Panc1 (cell line): Measurements from ENCODE around the gene COL4A1. TPM values are rescaled to one million over a fixed set of nuclear protein-coding genes. Genes with fewer than 3 reads are reported as not detected.

Experiments
- ATAC-seq: fragments of 200-7000 bp; cut with Tn5 transposase; 2 replicates; pipeline ENCODE4 v1.9.1; 2020; ENCODE audit warnings: mild to moderate bottlenecking, moderate library complexity
- BruUV-seq: library from RNA; stranded (reverse); fragments of 400-500 nt; replicated peaks from 2 replicates; lab custom pipeline; 2021; lab: Mats Ljungman, UMichigan
- CTCF ChIA-PET: fragments of 300-600 bp; sonication (Branson Sonifier 250); formaldehyde crosslinking; loops from one replicate; lab custom pipeline; 2022; ENCODE audit warnings: antibody characterized with exemption; lab: Charles Lee
- POLR2A ChIA-PET: fragments of 300-600 bp; sonication (Branson Sonifier 250); formaldehyde crosslinking; loops from one replicate; lab custom pipeline; 2022; ENCODE audit warnings: antibody characterized with exemption; lab: Charles Lee
- DNase-seq: peaks from one replicate; pipeline ENCODE4 v3.0.0-alpha.2; 2010; ENCODE audit warnings: low read depth, low spot score
- H3K27ac ChIP-seq: 2 replicates; pipeline ENCODE4 v1.5.1; 2011; ENCODE audit warnings: mild to moderate bottlenecking, low read length, inconsistent platforms
- H3K27me3 ChIP-seq: fragments of 200-500 bp; sonication (Bioruptor generic); 2 replicates; pipeline ENCODE4 v1.6.0; 2014; ENCODE audit warnings: low read length, inconsistent platforms; ENCODE audit not compliant: control insufficient read depth, insufficient read depth
- H3K36me3 ChIP-seq: fragments of 200-500 bp; sonication (Bioruptor generic); 2 replicates; pipeline ENCODE4 v1.5.1; 2014; ENCODE audit warnings: inconsistent platforms, mild to moderate bottlenecking, low read length, moderate library complexity; ENCODE audit not compliant: control insufficient read depth, insufficient read depth
- H3K4me1 ChIP-seq: 2 replicates; pipeline ENCODE4 v1.5.1; 2011; ENCODE audit warnings: inconsistent platforms, mild to moderate bottlenecking, low read length, moderate library complexity; ENCODE audit not compliant: control insufficient read depth, insufficient read depth
- H3K4me3 ChIP-seq, 2 experiments: 2 replicates each; pipeline ENCODE4 v1.5.1; 2011 to 2012; ENCODE audit warnings: low read depth in 2 of 2, low read length in 2 of 2, mild to moderate bottlenecking in 2 of 2, inconsistent platforms in 1 of 2, moderate library complexity in 1 of 2
- H3K9me3 ChIP-seq: fragments of 200-500 bp; sonication (Bioruptor generic); 2 replicates; pipeline ENCODE4 v1.5.1; 2014; ENCODE audit warnings: low read depth, mild to moderate bottlenecking, inconsistent platforms, low read length, moderate library complexity; ENCODE audit not compliant: control insufficient read depth, insufficient read depth
- POLR2AphosphoS5 ChIP-seq: IDR thresholded peaks from 2 replicates; pipeline ENCODE4 v1.6.1; 2012; ENCODE audit warnings: mild to moderate bottlenecking, low read depth, low read length, moderate library complexity
- SIN3A ChIP-seq: IDR thresholded peaks from 2 replicates; pipeline ENCODE4 v1.6.1; 2012; ENCODE audit warnings: low read depth, mild to moderate bottlenecking, low read length, moderate library complexity, borderline replicate concordance; ENCODE audit not compliant: insufficient read depth
- TCF7L2 ChIP-seq: IDR thresholded peaks from 2 replicates; pipeline ENCODE4 v1.6.1; 2011; ENCODE audit warnings: mild to moderate bottlenecking, low read depth, low read length, inconsistent platforms
- in situ Hi-C: cut with HindIII; loops from 2 replicates; pipeline ENCODE4 v1.10.0; 2016; ENCODE audit warnings: low sequenced_read_pairs, low pct_unique_long_range_greater_than_20kb
- intact Hi-C: fragments of 100-400 bp; cut with micrococcal nuclease; formaldehyde crosslinking; loops from one replicate; pipeline ENCODE4 v1.10.0; 2022; ENCODE audit not compliant: unreplicated experiment
- total RNA-seq: library from RNA; stranded (reverse); gene quantifications from one replicate; pipeline ENCODE4 v1.2.1, GENCODE V29; 2021; ENCODE audit not compliant: unreplicated experiment
- TF ChIP-seq, protein P1 (sequence below), 2 experiments: IDR thresholded peaks; 2 replicates each; pipeline ENCODE4 v1.6.1; 2011 to 2012; ENCODE audit warnings: low read depth in 2 of 2, control low read depth in 1 of 2, low read length in 1 of 2, mild to moderate bottlenecking in 1 of 2, moderate library complexity in 1 of 2; ENCODE audit not compliant: insufficient read depth in 1 of 2
- TF ChIP-seq, protein P2 (sequence below): fragments of 450-650 bp; IDR thresholded peaks from 2 replicates; pipeline ENCODE4 v1.5.1; 2017; ENCODE audit warnings: mild to moderate bottlenecking

COL4A1 gene
- total RNA-seq, 1 experiment from 2014 or later: 1.1 TPM

DNA sequence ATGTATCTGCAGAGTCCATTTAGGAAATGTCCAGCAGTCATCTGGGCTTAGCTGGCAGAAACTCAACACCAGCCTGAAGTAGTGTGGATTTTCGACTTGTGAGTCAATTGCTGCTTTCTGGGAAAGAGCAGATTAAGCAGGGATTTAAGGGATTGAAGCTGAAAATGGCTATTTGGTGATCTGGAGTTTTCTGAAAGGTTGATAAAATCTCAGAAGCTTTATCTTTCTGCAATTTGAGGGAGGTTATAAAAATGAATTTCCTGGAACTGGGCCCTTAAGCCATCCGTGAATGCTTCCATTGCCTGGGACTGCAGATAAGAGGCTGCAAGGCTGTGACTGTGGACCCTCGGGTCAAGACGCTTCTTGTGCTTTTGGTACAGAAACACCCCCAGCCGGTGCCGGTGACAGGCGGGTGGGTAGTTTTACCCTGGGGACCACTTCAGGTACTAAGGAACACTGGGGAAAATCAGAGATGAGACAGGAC lies 61.5 kb downstream of the COL4A1 start:
- H3K27ac ChIP-seq: no peak overlapping the region
- POLR2A ChIA-PET: no interaction called here

DNA sequence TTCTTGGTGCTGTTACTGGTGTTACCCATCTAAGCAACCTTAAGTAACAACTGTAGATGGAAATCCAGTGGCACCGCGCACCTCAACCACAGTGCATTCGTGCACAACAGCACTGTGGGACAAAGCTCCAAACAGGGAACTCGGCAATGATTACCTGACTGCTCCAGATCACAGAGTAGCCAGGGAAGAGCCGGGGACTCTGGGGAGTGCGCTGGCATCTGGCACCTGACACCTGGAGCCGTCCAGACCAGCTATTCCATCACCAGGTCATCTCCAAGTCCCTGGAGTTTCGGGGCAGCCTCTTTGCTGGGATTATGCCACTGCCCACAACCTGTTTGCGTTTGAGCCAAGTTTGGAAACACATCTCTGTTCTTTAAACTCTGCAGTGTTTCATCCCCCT lies 62.0 kb downstream of the COL4A1 start:
- ChIA-PET CTCF (no interaction called here), POLR2A (no interaction called here)
- in situ Hi-C loops: no loop called here
- Histone ChIP-seq H3K36me3 (no peaks in the 10 kb centered on the region), H3K4me1 (no peaks in the 10 kb centered on the region), H3K9me3 (no peaks in the 10 kb centered on the region), H3K4me3 (no peak overlapping the region), H3K27ac (no peak overlapping the region), H3K27me3 (no peaks in the 10 kb centered on the region)
- DNase-seq (no peak), ATAC-seq (no peak)
- intact Hi-C loops: no loop called here
- TF ChIP-seq POLR2AphosphoS5: no peak
- TF ChIP-seq SIN3A: no peak
- no peak for TF ChIP-seq TCF7L2
- TF ChIP-seq, protein P1, sequence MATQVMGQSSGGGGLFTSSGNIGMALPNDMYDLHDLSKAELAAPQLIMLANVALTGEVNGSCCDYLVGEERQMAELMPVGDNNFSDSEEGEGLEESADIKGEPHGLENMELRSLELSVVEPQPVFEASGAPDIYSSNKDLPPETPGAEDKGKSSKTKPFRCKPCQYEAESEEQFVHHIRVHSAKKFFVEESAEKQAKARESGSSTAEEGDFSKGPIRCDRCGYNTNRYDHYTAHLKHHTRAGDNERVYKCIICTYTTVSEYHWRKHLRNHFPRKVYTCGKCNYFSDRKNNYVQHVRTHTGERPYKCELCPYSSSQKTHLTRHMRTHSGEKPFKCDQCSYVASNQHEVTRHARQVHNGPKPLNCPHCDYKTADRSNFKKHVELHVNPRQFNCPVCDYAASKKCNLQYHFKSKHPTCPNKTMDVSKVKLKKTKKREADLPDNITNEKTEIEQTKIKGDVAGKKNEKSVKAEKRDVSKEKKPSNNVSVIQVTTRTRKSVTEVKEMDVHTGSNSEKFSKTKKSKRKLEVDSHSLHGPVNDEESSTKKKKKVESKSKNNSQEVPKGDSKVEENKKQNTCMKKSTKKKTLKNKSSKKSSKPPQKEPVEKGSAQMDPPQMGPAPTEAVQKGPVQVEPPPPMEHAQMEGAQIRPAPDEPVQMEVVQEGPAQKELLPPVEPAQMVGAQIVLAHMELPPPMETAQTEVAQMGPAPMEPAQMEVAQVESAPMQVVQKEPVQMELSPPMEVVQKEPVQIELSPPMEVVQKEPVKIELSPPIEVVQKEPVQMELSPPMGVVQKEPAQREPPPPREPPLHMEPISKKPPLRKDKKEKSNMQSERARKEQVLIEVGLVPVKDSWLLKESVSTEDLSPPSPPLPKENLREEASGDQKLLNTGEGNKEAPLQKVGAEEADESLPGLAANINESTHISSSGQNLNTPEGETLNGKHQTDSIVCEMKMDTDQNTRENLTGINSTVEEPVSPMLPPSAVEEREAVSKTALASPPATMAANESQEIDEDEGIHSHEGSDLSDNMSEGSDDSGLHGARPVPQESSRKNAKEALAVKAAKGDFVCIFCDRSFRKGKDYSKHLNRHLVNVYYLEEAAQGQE (IDR thresholded peaks at IDR 0.05; ENCODE audit: insufficient read depth in 1 of 2, low read depth in 2 of 2, low read length in 1 of 2): no peak
- TF ChIP-seq, protein P2, sequence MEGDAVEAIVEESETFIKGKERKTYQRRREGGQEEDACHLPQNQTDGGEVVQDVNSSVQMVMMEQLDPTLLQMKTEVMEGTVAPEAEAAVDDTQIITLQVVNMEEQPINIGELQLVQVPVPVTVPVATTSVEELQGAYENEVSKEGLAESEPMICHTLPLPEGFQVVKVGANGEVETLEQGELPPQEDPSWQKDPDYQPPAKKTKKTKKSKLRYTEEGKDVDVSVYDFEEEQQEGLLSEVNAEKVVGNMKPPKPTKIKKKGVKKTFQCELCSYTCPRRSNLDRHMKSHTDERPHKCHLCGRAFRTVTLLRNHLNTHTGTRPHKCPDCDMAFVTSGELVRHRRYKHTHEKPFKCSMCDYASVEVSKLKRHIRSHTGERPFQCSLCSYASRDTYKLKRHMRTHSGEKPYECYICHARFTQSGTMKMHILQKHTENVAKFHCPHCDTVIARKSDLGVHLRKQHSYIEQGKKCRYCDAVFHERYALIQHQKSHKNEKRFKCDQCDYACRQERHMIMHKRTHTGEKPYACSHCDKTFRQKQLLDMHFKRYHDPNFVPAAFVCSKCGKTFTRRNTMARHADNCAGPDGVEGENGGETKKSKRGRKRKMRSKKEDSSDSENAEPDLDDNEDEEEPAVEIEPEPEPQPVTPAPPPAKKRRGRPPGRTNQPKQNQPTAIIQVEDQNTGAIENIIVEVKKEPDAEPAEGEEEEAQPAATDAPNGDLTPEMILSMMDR: no peak
- no TSS peak for BruUV-seq

More for the DNA sequence above, 61.5 kb downstream of the COL4A1 start:
- H3K36me3 ChIP-seq: no peaks in the 10 kb centered on the region
- no peak for ATAC-seq
- H3K4me3 ChIP-seq: no peak overlapping the region
- no TSS peak for BruUV-seq
- no peaks in the 10 kb centered on the region for H3K9me3 ChIP-seq
- CTCF ChIA-PET: no interaction called here
- in situ Hi-C loops (no loop called here), intact Hi-C loops (no loop called here)
- TF ChIP-seq POLR2AphosphoS5 (no peak), SIN3A (no peak), TCF7L2 (no peak)
- TF ChIP-seq, protein P2: no peak
- TF ChIP-seq, protein P1 (IDR thresholded peaks at IDR 0.05; ENCODE audit: insufficient read depth in 1 of 2, low read depth in 2 of 2, low read length in 1 of 2): no peak
- H3K4me1 ChIP-seq: no peaks in the 10 kb centered on the region
- H3K27me3 ChIP-seq: no peaks in the 10 kb centered on the region
- no peak for DNase-seq
